HCEC 1CT (cell line): ENCODE data around the gene TRABD.
"Not testable (repeated sequence)": the region's sequence is repeated elsewhere in the genome, so short reads cannot be mapped to it uniquely, and the experiment has no call there.

ENCODE experiments used
- DNase-seq: peaks from one replicate; pipeline ENCODE4 v3.0.0-alpha.2; 2017

The TRABD gene

GRCh38 chr22:50185375-50186087 is at the start of gene TRABD:
Gene TRABD, plus strand, starts transcription at chr22:50185913. Its CDS starts 7,148 bp downstream, at chr22:50193061.
- DNase-seq, result peak; percentile 90

- no peak for DNase-seq
These were observed 49.1 kb upstream of the TRABD start for GRCh38 chr22:50136581-50137015.

- DNase-seq, result not testable (repeated sequence)
These were observed 48.4 kb upstream of the TRABD start for GRCh38 chr22:50137277-50137676.

GRCh38 chr22:50138041-50138440 is 47.7 kb upstream of the TRABD start:
- no peak for DNase-seq

DNA sequence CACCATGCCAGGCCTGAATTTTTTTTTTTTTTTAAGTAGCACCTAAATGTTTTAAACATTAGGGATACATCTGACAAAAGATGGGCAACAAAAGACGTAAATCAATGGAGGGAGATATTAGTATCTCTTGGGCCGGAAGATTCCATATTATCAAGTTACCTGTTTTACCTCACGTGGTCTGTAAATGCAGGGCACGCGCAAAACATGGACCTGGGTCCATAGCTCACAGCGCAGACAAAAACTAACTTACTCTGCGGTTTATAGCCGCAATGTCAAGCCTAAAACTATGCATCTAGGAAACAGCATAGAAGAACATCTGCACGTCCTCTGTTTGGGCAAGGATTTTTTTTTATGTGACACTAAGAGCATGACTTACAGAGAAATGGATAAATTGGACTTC is 46.7 kb upstream of the TRABD start:
- DNase-seq, result no peak

DNA sequence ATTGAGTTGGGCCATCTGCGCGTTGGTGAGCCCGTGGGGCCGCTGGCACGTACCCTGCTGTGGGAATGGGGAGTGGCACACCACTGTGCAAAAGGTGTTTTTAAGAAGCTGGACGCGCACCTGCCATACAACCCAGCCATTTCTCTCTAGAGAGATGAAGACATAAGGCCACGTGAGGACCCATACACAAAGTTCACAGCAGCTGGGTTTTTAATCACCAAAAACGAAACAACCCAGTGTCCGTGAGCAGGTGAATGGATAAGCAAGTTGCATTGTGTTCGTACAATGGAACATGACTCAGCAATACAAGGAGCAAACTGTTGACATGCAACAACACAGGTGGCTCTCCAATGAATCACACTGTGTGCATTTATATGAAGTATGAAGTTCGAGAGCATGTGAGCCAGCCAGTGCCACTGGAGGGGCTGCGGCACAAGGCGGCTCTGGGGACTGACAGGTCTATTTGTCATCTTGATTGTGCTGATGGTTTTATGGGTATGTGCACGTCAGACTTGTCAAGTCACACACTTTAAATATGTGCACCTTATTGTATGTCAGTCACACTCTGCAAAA is 45.8 kb upstream of the TRABD start:
- DNase-seq, result no peak

GRCh38 chr22:50140615-50141014 is 45.1 kb upstream of the TRABD start:
- no peak for DNase-seq

- no peak for DNase-seq
These were observed 44.3 kb upstream of the TRABD start for GRCh38 chr22:50141462-50141861.

DNA sequence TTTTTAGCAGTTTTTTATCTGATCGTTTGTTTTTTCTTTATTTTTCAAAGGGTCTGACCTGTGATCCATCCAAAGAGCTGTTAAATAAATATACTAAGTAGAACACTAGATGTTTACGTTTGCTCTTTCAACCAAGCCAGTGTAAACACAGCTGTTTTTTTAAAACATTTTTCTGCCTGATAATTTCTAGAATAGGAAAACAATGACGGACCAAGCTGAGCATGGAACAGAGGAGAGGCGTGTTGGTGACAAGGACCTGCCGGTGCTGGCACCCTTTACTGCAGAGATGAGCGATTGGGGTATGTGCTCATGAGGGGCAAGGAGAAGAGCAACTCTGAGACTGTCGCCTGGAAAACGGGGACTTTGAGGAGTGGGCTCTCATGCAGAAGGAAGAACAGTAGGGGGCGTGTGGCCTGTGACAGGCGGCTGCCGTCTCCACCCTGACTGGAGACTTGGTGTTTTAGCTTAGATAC is 43.8 kb upstream of the TRABD start:
- DNase-seq, result no peak

- no peak for DNase-seq
These were observed 42.6 kb upstream of the TRABD start for GRCh38 chr22:50143096-50143495.

DNA sequence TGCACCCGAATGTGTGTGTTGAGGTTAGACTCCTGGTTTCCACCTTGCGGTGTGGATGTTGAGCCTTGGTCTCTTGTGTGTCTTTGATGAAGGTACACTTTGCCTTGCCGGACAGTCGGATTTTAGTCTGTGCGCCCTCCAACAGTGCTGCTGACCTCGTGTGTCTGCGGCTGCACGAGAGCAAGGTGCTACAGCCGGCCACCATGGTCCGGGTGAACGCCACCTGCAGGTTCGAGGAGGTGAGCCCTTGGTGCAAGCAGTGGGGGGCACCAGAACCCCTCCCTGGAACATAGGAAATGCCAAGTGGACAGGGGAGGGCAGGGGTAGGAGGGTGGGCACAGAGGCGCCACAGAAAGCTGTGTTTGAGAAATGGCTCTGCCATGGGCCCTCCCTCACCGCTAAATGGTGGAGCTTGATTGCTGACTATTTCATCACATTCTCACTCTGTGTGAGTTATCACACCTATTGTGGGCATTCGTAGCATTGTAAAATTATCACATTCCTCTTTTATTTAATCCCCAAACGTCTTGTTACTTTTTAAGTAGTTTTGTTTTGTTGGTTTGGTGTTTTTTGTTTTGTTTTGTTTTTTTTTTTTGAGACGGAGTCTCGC is 41.6 kb upstream of the TRABD start:
- no peak for DNase-seq

DNA sequence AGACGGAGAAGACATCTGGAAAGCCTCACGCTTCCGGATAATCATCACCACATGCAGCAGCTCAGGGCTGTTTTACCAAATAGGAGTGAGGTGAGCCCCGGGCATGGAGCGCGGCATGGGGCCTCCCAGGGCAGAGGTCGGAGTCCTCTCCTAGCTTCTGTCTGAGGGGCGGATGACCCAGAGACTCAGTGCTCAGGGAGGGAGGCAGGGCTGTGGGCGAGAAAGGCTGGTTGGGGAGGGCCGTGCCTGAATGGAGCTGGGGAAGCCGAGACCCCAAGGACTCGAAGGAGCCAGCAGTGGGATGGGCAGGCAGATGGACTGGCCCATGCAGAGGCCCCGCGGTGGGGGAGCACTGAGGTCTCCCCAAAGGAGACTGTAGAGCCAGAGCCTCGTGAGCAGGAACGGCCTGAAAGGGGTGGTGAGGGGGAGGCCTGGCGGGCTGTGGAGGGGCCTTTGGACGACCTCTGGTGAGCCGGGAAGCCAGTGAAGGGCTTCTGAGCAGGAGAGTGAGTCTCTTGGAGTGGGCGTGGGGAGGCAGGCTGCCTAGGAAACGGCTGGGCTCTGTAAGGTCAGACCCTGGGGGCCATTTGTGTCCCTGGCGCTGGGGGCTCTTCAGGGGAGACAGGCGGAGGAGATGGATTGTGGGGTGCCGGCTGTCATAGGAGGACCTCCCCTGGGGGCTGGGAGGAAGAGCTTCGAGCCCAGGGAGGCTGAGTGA is 39.8 kb upstream of the TRABD start:
- no peak for DNase-seq

DNA sequence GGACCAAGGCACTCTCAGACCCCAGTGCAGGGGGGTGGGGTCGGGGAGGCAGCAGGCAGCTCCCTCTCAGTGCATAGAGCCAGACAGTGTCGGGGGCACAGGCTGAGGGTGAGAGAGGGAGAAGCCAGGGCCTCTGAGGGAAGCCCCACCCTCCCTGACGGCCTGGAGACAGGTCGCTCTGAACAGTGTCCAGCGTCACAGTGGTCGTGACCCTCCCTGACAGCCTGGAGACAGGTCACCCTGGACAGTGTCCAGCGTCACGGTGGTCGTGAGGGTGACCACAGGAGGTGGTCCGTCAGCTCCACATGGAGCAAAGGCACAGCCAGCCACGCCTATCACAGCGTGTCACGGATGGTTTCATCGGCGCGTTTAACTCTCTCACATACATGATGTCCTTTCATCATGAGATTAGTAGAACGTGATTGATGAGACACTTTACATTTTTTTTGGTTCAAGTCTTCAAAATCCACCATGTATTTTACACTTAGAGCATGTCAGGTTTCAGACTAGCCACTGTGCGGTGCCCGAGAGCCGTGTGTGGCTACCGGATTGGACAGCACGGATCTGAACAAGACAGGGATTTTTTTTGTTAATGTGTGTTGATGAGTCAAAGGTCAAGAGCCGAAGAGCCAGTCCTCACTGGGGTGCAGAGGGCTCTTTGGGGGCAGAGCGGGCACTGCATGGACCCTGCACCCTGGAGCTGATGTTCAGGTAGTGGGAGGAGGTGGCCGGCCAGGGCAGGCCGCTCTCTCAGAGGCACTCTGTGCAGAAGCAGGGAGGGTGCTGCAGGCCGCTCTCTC is 39.1 kb upstream of the TRABD start:
- peak; percentile 77 for DNase-seq

GRCh38 chr22:50147258-50148165 is 38.2 kb upstream of the TRABD start:
- DNase-seq, result not testable (repeated sequence)

- DNase-seq, result no peak
These were observed 37.6 kb upstream of the TRABD start for GRCh38 chr22:50148166-50148500.

DNA sequence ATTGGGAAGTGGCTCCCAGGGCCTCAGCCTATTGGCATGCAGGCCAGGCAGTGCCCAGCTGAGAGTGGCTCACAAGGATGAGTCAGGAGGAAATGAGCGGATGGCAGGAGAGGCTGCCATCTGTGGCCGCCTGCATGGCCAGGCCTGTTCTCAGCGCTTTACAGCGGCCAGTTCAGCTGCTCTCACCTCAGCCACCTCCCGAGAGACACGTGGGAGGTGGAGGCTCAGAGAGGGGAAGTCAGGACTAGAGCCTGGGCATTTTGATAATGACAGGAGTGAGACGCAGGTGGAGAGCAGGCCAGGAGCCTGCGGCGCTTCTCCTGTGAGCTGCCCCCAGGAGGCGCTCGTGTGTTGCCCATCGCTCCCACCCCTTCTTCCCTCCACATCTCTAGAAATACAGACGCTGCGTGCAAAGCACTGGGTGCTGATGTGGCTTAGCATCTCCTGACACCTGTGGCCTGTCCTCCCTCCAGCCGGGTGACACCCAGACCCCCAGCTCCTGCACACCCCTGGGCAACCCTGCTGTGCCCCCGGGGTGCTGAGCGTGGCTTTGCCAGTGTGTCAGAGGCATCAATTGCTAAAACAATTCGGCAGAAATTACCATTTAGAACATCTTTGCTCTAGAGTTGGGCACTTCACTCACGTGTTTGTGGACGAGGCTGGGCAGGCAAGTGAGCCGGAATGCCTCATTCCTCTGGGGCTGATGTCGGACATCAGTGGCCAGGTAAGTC is 36.6 kb upstream of the TRABD start:
- DNase-seq, result peak; percentile 16

DNA sequence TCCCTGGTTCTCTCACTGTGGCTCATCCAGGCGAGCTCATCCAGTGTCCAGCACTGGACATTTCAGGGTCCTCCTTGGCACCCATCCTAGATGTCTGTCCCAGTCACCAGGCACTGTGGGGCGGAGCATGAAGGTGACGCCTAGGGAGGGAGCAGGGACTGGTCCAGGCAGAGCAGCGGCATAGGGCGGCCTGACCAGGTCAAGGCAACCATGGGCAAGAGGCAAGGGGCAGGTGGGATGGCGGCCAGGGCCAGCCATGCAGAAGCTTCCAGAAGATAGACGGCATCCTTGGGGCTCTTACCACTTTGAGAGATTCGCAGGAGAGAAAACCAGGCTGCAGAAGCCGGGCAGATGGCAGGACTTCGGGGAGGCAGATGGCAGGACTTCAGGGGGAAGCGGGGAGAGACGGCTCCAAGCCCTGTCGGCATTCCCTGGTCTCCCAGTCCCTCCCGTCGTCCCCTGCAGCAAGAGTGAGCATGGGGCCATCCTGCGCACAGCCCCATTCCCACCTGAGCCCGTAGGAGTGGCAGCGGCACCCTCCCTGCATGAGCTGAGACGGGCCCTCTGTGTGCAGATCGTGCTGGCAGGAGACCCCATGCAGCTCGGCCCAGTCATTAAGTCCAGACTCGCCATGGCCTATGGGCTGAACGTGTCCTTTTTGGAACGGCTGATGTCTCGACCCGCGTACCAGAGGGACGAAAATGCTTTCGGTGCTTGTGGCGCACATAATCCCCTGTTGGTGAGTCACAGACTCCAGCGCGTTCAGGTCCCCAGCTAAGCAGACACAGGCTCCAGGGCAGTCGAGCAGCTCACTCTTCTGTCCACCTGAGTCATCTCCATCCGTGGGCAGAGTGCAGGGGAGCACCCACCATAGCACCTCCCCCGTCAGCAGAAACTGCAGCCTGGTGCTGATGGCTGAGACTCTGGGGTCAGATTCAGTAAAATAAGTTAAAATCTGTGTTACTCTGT is 35.3 kb upstream of the TRABD start:
- DNase-seq, result no peak

- no peak for DNase-seq
These were observed 33.9 kb upstream of the TRABD start for GRCh38 chr22:50151571-50152537.
